Endodermal cell (in vitro differentiated cells): ENCODE measurements around the gene CACNA1F. TPM values are rescaled to one million over a fixed set of nuclear protein-coding genes. Genes with fewer than 3 reads are reported as not detected.

Experiments
- DNase-seq: peaks from one replicate; pipeline ENCODE4 v3.0.0-alpha.2; 2017
- H3K27ac ChIP-seq: 2 replicates; pipeline ENCODE4 v1.5.1; 2013; ENCODE audit warnings: mild to moderate bottlenecking, low read depth, low read length, moderate library complexity
- H3K27me3 ChIP-seq: 2 replicates; pipeline ENCODE4 v1.6.1; 2013; ENCODE audit warnings: mild to moderate bottlenecking, low read length, moderate library complexity; ENCODE audit not compliant: insufficient read depth, control insufficient read depth, poor library complexity, severe bottlenecking
- H3K36me3 ChIP-seq: 2 replicates; pipeline ENCODE4 v1.7.0; 2013; ENCODE audit warnings: mild to moderate bottlenecking, low read length, moderate library complexity; ENCODE audit not compliant: control insufficient read depth, insufficient read depth
- H3K4me1 ChIP-seq: one replicate; pipeline ENCODE4 v1.7.0; 2013; ENCODE audit warnings: low read length; ENCODE audit not compliant: control insufficient read depth, insufficient read depth
- H3K4me3 ChIP-seq: 2 replicates; pipeline ENCODE4 v1.5.1; 2013; ENCODE audit warnings: mild to moderate bottlenecking, low read length, moderate library complexity
- H3K9ac ChIP-seq: 2 replicates; pipeline ENCODE4 v1.6.1; 2013; ENCODE audit warnings: mild to moderate bottlenecking, low read length, moderate library complexity; ENCODE audit not compliant: poor library complexity, severe bottlenecking; ENCODE audit errors: extremely low read depth
- H3K9me3 ChIP-seq: 2 replicates; pipeline ENCODE4 v1.6.1; 2013; ENCODE audit warnings: mild to moderate bottlenecking, low read length, moderate library complexity; ENCODE audit not compliant: control insufficient read depth
- H3K27ac Mint-ChIP-seq: 2 replicates; pipeline ENCODE4 v1.8.0; 2020; ENCODE audit warnings: mixed read lengths
- H3K27me3 Mint-ChIP-seq: 2 replicates; pipeline ENCODE4 v1.8.0; 2021; ENCODE audit warnings: mild to moderate bottlenecking, mixed read lengths; ENCODE audit not compliant: insufficient read depth
- H3K36me3 Mint-ChIP-seq: 2 replicates; pipeline ENCODE4 v1.8.0; 2020; ENCODE audit warnings: low read depth, mixed read lengths
- H3K4me1 Mint-ChIP-seq: 2 replicates; pipeline ENCODE4 v1.8.0; 2020; ENCODE audit warnings: mixed read lengths
- H3K4me3 Mint-ChIP-seq: 2 replicates; pipeline ENCODE4 v1.8.0; 2020; ENCODE audit warnings: mild to moderate bottlenecking, moderate library complexity, mixed read lengths
- H3K9me3 Mint-ChIP-seq: 2 replicates; pipeline ENCODE4 v1.8.0; 2020; ENCODE audit warnings: mild to moderate bottlenecking, mixed read lengths
- WGBS, 2 experiments: methylation state at CpG; one replicate each; pipeline versions ENCODE4 v1.1.5 to v1.1.7; 2013; ENCODE audit warnings: missing lambda C conversion rate in 2 of 2, mixed read lengths in 1 of 2; ENCODE audit not compliant: insufficient coverage in 1 of 2, insufficient read length in 1 of 2; 5-methylcytosine and 5-hydroxymethylcytosine counted together
- total RNA-seq, 2 donors: library from RNA; stranded (reverse); fragmentation: NEBNext Ultra II Directional in 1 of 2; extraction: Animal tissue kit (Norgen Biotek cat#: 25700) in 1 of 2; gene quantifications; 2 replicates in 1 of 2; 3 replicates in 1 of 2; pipeline ENCODE4 v1.2.1, GENCODE V29; 2021
- TF ChIP-seq, protein P1 (sequence below): fragments of 200-600 bp; sonication (generic); conservative IDR thresholded peaks from 2 replicates; pipeline ENCODE4 v1.5.0; 2021; ENCODE audit warnings: antibody characterized with exemption, mild to moderate bottlenecking

CACNA1F gene
- total RNA-seq, 2 donors from 2014 or later: 0.42 to 0.70 TPM

DNA sequence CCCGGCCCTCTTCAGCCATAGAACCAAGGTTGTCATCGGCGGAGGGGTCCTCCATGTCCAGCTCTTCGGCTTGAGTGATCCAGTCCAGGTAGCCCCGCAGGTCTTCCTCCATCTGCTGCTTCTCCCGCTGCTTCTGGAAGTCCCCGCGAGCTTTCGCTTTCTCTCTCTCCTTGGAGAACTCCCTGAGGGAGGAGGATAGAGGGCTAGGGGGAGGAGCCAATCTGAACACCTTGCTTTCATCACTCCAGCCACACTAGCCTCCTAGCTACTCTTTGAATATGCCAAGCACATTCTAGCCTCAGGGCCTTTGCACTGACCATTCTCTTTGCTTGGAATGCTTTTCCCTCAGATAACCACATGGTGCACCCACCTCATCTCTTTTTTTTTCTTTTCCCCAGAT lies 6.2 kb downstream of the CACNA1F start:
- Histone ChIP-seq H3K9me3 (no peaks in the 10 kb centered on the region), H3K4me1 (no peaks in the 10 kb centered on the region), H3K9ac (no peak overlapping the region), H3K36me3 (no peaks in the 10 kb centered on the region), H3K27me3 (no peaks in the 10 kb centered on the region), H3K4me3 (no peak overlapping the region), H3K27ac (no peak overlapping the region)
- peaks cover 76% of the 10 kb centered on the region for H3K9me3 Mint-ChIP-seq
- DNase-seq: no peak
- H3K36me3 Mint-ChIP-seq: no peaks in the 10 kb centered on the region
- no peak overlapping the region for H3K27ac Mint-ChIP-seq
- H3K4me3 Mint-ChIP-seq: no peak overlapping the region
- WGBS, 2 experiments: 97 to 100% methylated on average over 1 to 5 of the region's 9 CpGs
- peaks cover 28% of the 10 kb centered on the region for H3K27me3 Mint-ChIP-seq
- TF ChIP-seq, protein P1, sequence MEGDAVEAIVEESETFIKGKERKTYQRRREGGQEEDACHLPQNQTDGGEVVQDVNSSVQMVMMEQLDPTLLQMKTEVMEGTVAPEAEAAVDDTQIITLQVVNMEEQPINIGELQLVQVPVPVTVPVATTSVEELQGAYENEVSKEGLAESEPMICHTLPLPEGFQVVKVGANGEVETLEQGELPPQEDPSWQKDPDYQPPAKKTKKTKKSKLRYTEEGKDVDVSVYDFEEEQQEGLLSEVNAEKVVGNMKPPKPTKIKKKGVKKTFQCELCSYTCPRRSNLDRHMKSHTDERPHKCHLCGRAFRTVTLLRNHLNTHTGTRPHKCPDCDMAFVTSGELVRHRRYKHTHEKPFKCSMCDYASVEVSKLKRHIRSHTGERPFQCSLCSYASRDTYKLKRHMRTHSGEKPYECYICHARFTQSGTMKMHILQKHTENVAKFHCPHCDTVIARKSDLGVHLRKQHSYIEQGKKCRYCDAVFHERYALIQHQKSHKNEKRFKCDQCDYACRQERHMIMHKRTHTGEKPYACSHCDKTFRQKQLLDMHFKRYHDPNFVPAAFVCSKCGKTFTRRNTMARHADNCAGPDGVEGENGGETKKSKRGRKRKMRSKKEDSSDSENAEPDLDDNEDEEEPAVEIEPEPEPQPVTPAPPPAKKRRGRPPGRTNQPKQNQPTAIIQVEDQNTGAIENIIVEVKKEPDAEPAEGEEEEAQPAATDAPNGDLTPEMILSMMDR: no peak
- no peaks in the 10 kb centered on the region for H3K4me1 Mint-ChIP-seq

DNA sequence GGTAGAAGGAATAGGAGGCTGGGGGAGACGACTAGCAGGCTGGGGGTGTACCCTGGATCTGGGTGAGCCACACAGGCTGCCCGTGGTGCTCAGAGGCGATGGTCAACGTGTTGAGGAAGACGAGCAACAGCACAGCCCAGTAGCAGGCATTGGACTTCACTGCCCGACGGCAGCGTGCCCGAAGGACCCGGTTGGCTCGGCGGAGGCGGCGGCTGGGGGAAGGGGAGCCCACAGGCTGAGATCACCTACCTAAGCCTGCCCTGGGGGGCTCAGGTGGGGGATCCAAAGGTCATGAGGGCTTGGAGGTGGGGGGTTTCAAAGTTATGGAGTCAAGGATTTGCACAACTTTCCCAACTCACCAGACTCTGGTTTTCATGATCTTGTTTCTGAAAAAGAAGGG lies 7.3 kb downstream of the CACNA1F start:
- peaks cover 28% of the 10 kb centered on the region for H3K27me3 Mint-ChIP-seq
- no peaks in the 10 kb centered on the region for H3K36me3 ChIP-seq
- no peak overlapping the region for H3K27ac Mint-ChIP-seq
- 75 to 84% methylated on average over 2 to 14 of the region's 14 CpGs for WGBS, 2 experiments
- H3K27me3 ChIP-seq: no peaks in the 10 kb centered on the region
- H3K4me1 Mint-ChIP-seq: no peaks in the 10 kb centered on the region
- no peaks in the 10 kb centered on the region for H3K36me3 Mint-ChIP-seq
- DNase-seq: no peak
- H3K27ac ChIP-seq: no peak overlapping the region
- no peaks in the 10 kb centered on the region for H3K9me3 ChIP-seq
- H3K4me1 ChIP-seq: no peaks in the 10 kb centered on the region
- no peak overlapping the region for H3K4me3 ChIP-seq
- H3K9me3 Mint-ChIP-seq: peaks cover 72% of the 10 kb centered on the region
- H3K4me3 Mint-ChIP-seq: no peak overlapping the region
- H3K9ac ChIP-seq: no peak overlapping the region
- TF ChIP-seq, protein P1: no peak

DNA sequence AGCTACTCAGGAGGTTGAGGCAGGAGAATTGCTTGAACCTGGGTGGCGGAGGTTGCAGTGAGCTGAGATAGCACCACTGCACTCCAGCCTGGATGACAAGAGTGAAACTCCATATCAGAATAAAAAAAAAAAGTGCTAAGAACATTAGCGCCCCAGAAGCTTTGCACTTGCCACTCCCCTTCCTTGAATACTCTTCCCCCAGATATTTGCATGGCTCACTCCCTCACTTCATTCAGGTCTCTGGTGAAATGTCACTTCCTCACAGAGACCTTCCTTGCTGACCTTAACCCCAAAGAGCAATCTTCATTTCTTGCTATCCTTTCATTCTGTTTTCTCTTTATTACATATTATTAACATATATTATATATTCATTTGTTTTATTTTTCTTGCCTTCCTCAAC lies 11.3 kb downstream of the CACNA1F start:
- 67 to 68% methylated on average over 1 to 2 of the region's 2 CpGs for WGBS, 2 experiments

More for the DNA sequence above, 11.3 kb downstream of the CACNA1F start:
- Histone ChIP-seq H3K27me3 (no peaks in the 10 kb centered on the region), H3K4me3 (no peak overlapping the region), H3K9me3 (no peaks in the 10 kb centered on the region), H3K4me1 (no peaks in the 10 kb centered on the region), H3K9ac (no peak overlapping the region), H3K36me3 (no peaks in the 10 kb centered on the region), H3K27ac (no peak overlapping the region)
- Mint-ChIP-seq H3K4me1 (no peaks in the 10 kb centered on the region), H3K36me3 (no peaks in the 10 kb centered on the region), H3K9me3 (peaks cover 78% of the 10 kb centered on the region), H3K4me3 (no peak overlapping the region), H3K27ac (no peak overlapping the region), H3K27me3 (peaks cover 30% of the 10 kb centered on the region)
- TF ChIP-seq, protein P1: no peak
- DNase-seq: no peak
